Naive B cell (primary cell): ENCODE data around the gene PGM3. TPM values are rescaled to one million over a fixed set of nuclear protein-coding genes. Genes with fewer than 3 reads are reported as not detected.

Source experiments
- ATAC-seq, 2 donors: fragments of 150-1000 bp; cut with Tn5 transposase; 2 replicates each; pipeline ENCODE4 v1.10.0; 2021; ENCODE audit warnings: low read depth in 2 of 2, mild to moderate bottlenecking in 2 of 2, moderate library complexity in 2 of 2
- DNase-seq: peaks from one replicate; pipeline ENCODE4 v3.0.0; 2022
- H3K27ac Mint-ChIP-seq, 6 donors: one replicate each; pipeline ENCODE4 v1.8.0; 2020 to 2022; ENCODE audit warnings: mild to moderate bottlenecking in 6 of 6, mixed read lengths in 6 of 6, moderate library complexity in 5 of 6, inconsistent platforms in 2 of 6
- H3K27me3 Mint-ChIP-seq, 3 donors: one replicate each; pipeline ENCODE4 v1.8.0; 2021 to 2022; ENCODE audit warnings: mixed read lengths in 3 of 3, mild to moderate bottlenecking in 1 of 3
- H3K36me3 Mint-ChIP-seq, 2 donors: one replicate each; pipeline ENCODE4 v1.8.0; 2020 to 2022; ENCODE audit warnings: mixed read lengths in 2 of 2, inconsistent platforms in 1 of 2, mild to moderate bottlenecking in 1 of 2
- H3K4me1 Mint-ChIP-seq, 3 donors: one replicate each; pipeline ENCODE4 v1.8.0; 2020 to 2022; ENCODE audit warnings: mixed read lengths in 3 of 3, inconsistent platforms in 1 of 3, mild to moderate bottlenecking in 1 of 3, moderate library complexity in 1 of 3
- H3K4me3 Mint-ChIP-seq, 8 donors: one replicate each; pipeline ENCODE4 v1.8.0; 2020 to 2022; ENCODE audit warnings: mild to moderate bottlenecking in 8 of 8, mixed read lengths in 8 of 8, moderate library complexity in 8 of 8, inconsistent platforms in 2 of 8
- H3K9me3 Mint-ChIP-seq, 7 donors: one replicate each; pipeline ENCODE4 v1.8.0; 2020 to 2022; ENCODE audit warnings: mixed read lengths in 7 of 7, mild to moderate bottlenecking in 5 of 7, inconsistent platforms in 2 of 7, moderate library complexity in 1 of 7
- polyA plus RNA-seq, 6 donors: library from polyadenylated mRNA; unstranded; fragments of 300-500 nt; fragmentation: Illumina TruSeq; gene quantifications; one replicate each; pipeline ENCODE4 v1.2.3, GENCODE V29; 2021; ENCODE audit warnings: low read depth in 6 of 6

The PGM3 gene
- polyA plus RNA-seq, result 10 to 100 TPM in 3 of 6 donors, 1 to 10 TPM in 3; 8.0 to 12.6 (median 9.7) TPM

GRCh38 chr6:83192871-83193746 lies at the start of gene PGM3, which contains the start of gene RWDD2A:
Gene PGM3 (minus strand): TSS chr6:83193265. CDS start chr6:83191012, 2,253 bp downstream.
Gene RWDD2A (plus strand): TSS chr6:83193357. CDS start chr6:83194452, 1,095 bp downstream.
- Mint-ChIP-seq H3K27me3 (no peaks in the 10 kb centered on the region), H3K36me3 (peaks cover 0 to 4% of the 10 kb centered on the region in 2 donors)

GRCh38 chr6:83231146-83231545 lies 38.1 kb upstream of the PGM3 start:
- no peak for ATAC-seq
- H3K27ac Mint-ChIP-seq, result no peak overlapping the region

More at GRCh38 chr6:83192871-83193746, at the start of gene PGM3, which contains the start of gene RWDD2A:
- H3K4me1 Mint-ChIP-seq, result peaks cover 11 to 41% (median 27%) of the 10 kb centered on the region in 3 donors
- DNase-seq (peak; percentile 90), ATAC-seq (peak; percentile 97)
- H3K27ac Mint-ChIP-seq, result peak within 1 kb of the TSS; percentile 96 to 99 (median 98)
- peaks cover 0 to 3% (median 0%) of the 10 kb centered on the region in 7 donors for H3K9me3 Mint-ChIP-seq
- H3K4me3 Mint-ChIP-seq, result peak within 1 kb of the TSS; percentile 94 to 99 (median 98)

GRCh38 chr6:83226517-83226916 lies 33.5 kb upstream of the PGM3 start:
- ATAC-seq (no peak), DNase-seq (no peak)
- Mint-ChIP-seq H3K9me3 (no peaks in the 10 kb centered on the region), H3K4me1 (no peaks in the 10 kb centered on the region), H3K27ac (no peak overlapping the region), H3K36me3 (no peaks in the 10 kb centered on the region), H3K27me3 (peaks cover 0 to 7% (median 0%) of the 10 kb centered on the region in 3 donors), H3K4me3 (no peak overlapping the region)

More at GRCh38 chr6:83231146-83231545, 38.1 kb upstream of the PGM3 start:
- peaks cover 6 to 17% (median 13%) of the 10 kb centered on the region in 3 donors for H3K27me3 Mint-ChIP-seq
- no peaks in the 10 kb centered on the region for H3K9me3 Mint-ChIP-seq
- DNase-seq, result no peak
- H3K36me3 Mint-ChIP-seq, result no peaks in the 10 kb centered on the region
- no peak overlapping the region for H3K4me3 Mint-ChIP-seq
- H3K4me1 Mint-ChIP-seq, result no peaks in the 10 kb centered on the region

- H3K27ac Mint-ChIP-seq, result no peak overlapping the region
- no peaks in the 10 kb centered on the region for H3K9me3 Mint-ChIP-seq
- no peaks in the 10 kb centered on the region for H3K36me3 Mint-ChIP-seq
- H3K4me3 Mint-ChIP-seq, result no peak overlapping the region
- no peak for DNase-seq
- no peak for ATAC-seq
- no peaks in the 10 kb centered on the region for H3K4me1 Mint-ChIP-seq
- H3K27me3 Mint-ChIP-seq, result peaks cover 5 to 8% (median 7%) of the 10 kb centered on the region in 3 donors
These were observed 28.9 kb upstream of the PGM3 start for GRCh38 chr6:83221889-83222479.

DNA sequence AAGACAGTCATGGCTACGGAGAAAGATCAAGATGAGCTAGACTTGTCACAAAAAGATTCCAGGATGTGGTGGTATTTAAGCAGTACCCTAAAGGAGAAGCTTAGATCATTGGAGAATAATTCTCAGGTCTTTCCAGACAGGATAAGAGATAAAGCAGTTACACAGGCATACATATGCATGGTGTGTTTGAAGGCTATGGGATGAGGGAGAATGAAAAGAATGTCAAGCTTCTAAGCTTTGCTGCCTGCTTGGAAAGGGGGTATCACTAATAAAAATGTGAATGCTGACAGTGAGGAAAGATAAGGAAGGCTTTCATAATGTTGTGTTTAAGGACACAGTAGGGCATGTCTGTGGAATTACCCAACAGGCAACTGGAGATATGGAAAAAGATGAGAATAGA lies 28.2 kb upstream of the PGM3 start:
- no peaks in the 10 kb centered on the region for H3K36me3 Mint-ChIP-seq
- H3K27me3 Mint-ChIP-seq, result peaks cover 5 to 8% (median 7%) of the 10 kb centered on the region in 3 donors
- H3K9me3 Mint-ChIP-seq, result no peaks in the 10 kb centered on the region
- peak overlapping the region in 1 of 6 donors; percentile 2 for H3K27ac Mint-ChIP-seq
- ATAC-seq, result no peak
- no peak overlapping the region for H3K4me3 Mint-ChIP-seq
- DNase-seq, result no peak
- no peaks in the 10 kb centered on the region for H3K4me1 Mint-ChIP-seq

- H3K27ac Mint-ChIP-seq, result no peak overlapping the region
- peaks cover 5 to 8% (median 7%) of the 10 kb centered on the region in 3 donors for H3K27me3 Mint-ChIP-seq
- no peaks in the 10 kb centered on the region for H3K9me3 Mint-ChIP-seq
- H3K36me3 Mint-ChIP-seq, result no peaks in the 10 kb centered on the region
- no peak for ATAC-seq
- no peak for DNase-seq
- no peaks in the 10 kb centered on the region for H3K4me1 Mint-ChIP-seq
- H3K4me3 Mint-ChIP-seq, result no peak overlapping the region
These were observed 27.1 kb upstream of the PGM3 start for GRCh38 chr6:83220121-83220520.

GRCh38 chr6:83218646-83219045 lies 25.6 kb upstream of the PGM3 start:
- Mint-ChIP-seq H3K27me3 (peaks cover 11 to 19% (median 13%) of the 10 kb centered on the region in 3 donors), H3K9me3 (no peaks in the 10 kb centered on the region), H3K4me3 (no peak overlapping the region), H3K27ac (no peak overlapping the region), H3K4me1 (no peaks in the 10 kb centered on the region), H3K36me3 (no peaks in the 10 kb centered on the region)
- ATAC-seq (no peak), DNase-seq (no peak)

DNA sequence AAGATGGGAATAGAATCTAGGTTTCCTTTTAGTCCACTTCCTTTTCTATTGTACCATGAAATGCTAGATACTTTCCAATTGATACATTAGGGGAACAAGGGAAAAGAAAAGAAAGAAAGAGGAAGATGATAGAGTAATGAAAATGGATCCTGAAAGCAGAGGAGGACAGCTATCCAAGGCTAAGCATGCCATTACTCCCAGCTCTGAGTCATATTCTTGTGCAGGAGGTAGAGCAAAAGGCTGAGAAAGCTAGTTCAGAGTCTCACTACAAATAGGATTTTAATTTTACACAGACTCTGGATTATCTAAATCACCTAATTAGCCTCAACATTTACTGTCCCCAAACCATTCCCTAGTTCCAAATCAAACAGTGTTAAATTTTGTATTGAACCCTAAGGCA lies 23.7 kb upstream of the PGM3 start:
- peak overlapping the region in 1 of 6 donors; percentile 8 for H3K27ac Mint-ChIP-seq
- H3K36me3 Mint-ChIP-seq, result no peaks in the 10 kb centered on the region
- H3K4me1 Mint-ChIP-seq, result no peaks in the 10 kb centered on the region
- ATAC-seq (no peak), DNase-seq (no peak)
- H3K27me3 Mint-ChIP-seq, result peaks cover 19 to 29% (median 19%) of the 10 kb centered on the region in 3 donors
- no peak overlapping the region for H3K4me3 Mint-ChIP-seq
- no peaks in the 10 kb centered on the region for H3K9me3 Mint-ChIP-seq

GRCh38 chr6:83215131-83216047 lies 22.3 kb upstream of the PGM3 start:
- Mint-ChIP-seq H3K4me1 (no peaks in the 10 kb centered on the region), H3K4me3 (no peak overlapping the region), H3K9me3 (no peaks in the 10 kb centered on the region), H3K27me3 (peaks cover 23 to 28% (median 25%) of the 10 kb centered on the region in 3 donors), H3K36me3 (no peaks in the 10 kb centered on the region), H3K27ac (peak overlapping the region in 1 of 6 donors; percentile 64)
- DNase-seq, result peak; percentile 51
- ATAC-seq, result peak; percentile 93 to 98

- no peak overlapping the region for H3K4me3 Mint-ChIP-seq
- ATAC-seq (no peak), DNase-seq (no peak)
- H3K36me3 Mint-ChIP-seq, result no peaks in the 10 kb centered on the region
- peaks cover 0 to 2% (median 0%) of the 10 kb centered on the region in 7 donors for H3K9me3 Mint-ChIP-seq
- no peak overlapping the region for H3K27ac Mint-ChIP-seq
- H3K4me1 Mint-ChIP-seq, result peaks cover 0 to 3% (median 0%) of the 10 kb centered on the region in 3 donors
- H3K27me3 Mint-ChIP-seq, result peaks cover 8 to 11% (median 10%) of the 10 kb centered on the region in 3 donors
These were observed 9.0 kb upstream of the PGM3 start for GRCh38 chr6:83202031-83202430.

GRCh38 chr6:83199863-83200225 lies 6.8 kb upstream of the PGM3 start:
- no peak overlapping the region for H3K4me3 Mint-ChIP-seq
- ATAC-seq, result no peak

DNA sequence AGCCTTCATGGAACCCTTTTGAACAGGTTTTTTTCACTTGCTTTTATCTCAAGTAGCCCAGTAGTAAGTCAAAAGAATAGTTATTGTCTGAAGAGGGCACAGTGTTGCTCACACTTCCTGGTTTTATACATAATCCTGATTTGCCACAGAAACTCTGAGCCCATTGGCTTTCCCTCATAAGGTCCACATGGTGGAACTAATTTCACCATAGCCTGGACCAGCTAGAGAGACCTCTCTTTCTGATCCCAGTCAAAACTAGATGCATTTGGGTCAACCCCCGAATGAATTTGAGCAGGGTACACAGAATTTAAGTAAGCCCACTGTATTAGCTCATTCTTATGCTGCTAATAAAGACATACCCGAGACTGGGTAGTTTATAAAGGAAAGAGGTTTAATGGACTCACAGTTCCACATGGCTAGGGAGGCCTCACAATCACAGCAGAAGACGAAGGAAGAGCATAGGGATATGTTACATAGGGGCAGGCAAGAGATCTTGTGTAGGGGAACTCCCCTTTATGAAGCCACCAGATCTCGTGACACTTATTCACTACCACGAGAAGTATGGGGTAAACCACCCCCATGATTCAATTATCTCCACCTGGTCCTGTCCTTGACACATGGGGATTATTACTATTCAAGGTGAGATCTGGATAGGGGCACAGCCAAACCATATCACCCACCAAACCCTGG lies 6.3 kb upstream of the PGM3 start:
- peak; percentile 34 to 35 for ATAC-seq
- Mint-ChIP-seq H3K4me1 (peaks cover 2 to 19% (median 10%) of the 10 kb centered on the region in 3 donors), H3K4me3 (no peak overlapping the region), H3K27me3 (no peaks in the 10 kb centered on the region), H3K36me3 (no peaks in the 10 kb centered on the region), H3K27ac (peak overlapping the region in 1 of 6 donors; percentile 47), H3K9me3 (peaks cover 0 to 3% (median 0%) of the 10 kb centered on the region in 7 donors)
- no peak for DNase-seq

More at GRCh38 chr6:83199863-83200225, 6.8 kb upstream of the PGM3 start:
- H3K27ac Mint-ChIP-seq, result no peak overlapping the region
- peaks cover 0 to 14% (median 7%) of the 10 kb centered on the region in 3 donors for H3K4me1 Mint-ChIP-seq
- DNase-seq, result no peak
- H3K36me3 Mint-ChIP-seq, result no peaks in the 10 kb centered on the region
- H3K9me3 Mint-ChIP-seq, result peaks cover 0 to 3% (median 0%) of the 10 kb centered on the region in 7 donors
- no peaks in the 10 kb centered on the region for H3K27me3 Mint-ChIP-seq
